OCI-LY7 (cell line): Measurements from ENCODE around the gene EMSY. TPM values are rescaled to one million over a fixed set of nuclear protein-coding genes. Genes with fewer than 3 reads are reported as not detected.

Experiments
- BruUV-seq: library from RNA; stranded (reverse); fragments of 400-500 nt; replicated peaks from 2 replicates; lab custom pipeline; 2021; lab: Mats Ljungman, UMichigan
- CTCF ChIA-PET: fragments of 300-600 bp; sonication (Branson Sonifier 250); formaldehyde crosslinking; loops from one replicate; lab custom pipeline; 2022; ENCODE audit warnings: antibody characterized with exemption; ENCODE audit not compliant: unreplicated experiment; lab: Charles Lee
- POLR2A ChIA-PET: fragments of 300-600 bp; sonication (Branson Sonifier 250); formaldehyde crosslinking; loops from one replicate; lab custom pipeline; 2022; ENCODE audit warnings: antibody characterized with exemption; lab: Charles Lee
- DNase-seq: peaks from one replicate; pipeline ENCODE4 v3.0.0-alpha.2; 2015; ENCODE audit warnings: low spot score
- H2AFZ ChIP-seq: fragments of 200-600 bp; sonication (generic), shearing (Covaris generic); 2 replicates; pipeline ENCODE4 v1.6.1; 2014; ENCODE audit warnings: mild to moderate bottlenecking, antibody characterized with exemption, low read length, moderate library complexity
- H3K27ac ChIP-seq: fragments of 200-600 bp; sonication (generic); 2 replicates; pipeline ENCODE4 v1.5.1; 2014; ENCODE audit warnings: mixed run types, low read depth, mild to moderate bottlenecking, moderate library complexity, low read length, inconsistent platforms; ENCODE audit not compliant: poor library complexity, severe bottlenecking
- H3K36me3 ChIP-seq: fragments of 200-600 bp; sonication (generic); 2 replicates; pipeline ENCODE4 v1.6.1; 2014; ENCODE audit warnings: mild to moderate bottlenecking, antibody characterized with exemption, low read length, moderate library complexity, mixed read lengths; ENCODE audit not compliant: insufficient read depth
- H3K4me1 ChIP-seq: fragments of 200-600 bp; sonication (generic); 2 replicates; pipeline ENCODE4 v1.5.1; 2014; ENCODE audit warnings: mild to moderate bottlenecking, low read length; ENCODE audit not compliant: insufficient read depth, poor library complexity, severe bottlenecking
- H3K4me2 ChIP-seq: fragments of 200-600 bp; sonication (generic); 2 replicates; pipeline ENCODE4 v1.6.1; 2014; ENCODE audit warnings: mild to moderate bottlenecking, low read length
- H3K4me3 ChIP-seq: fragments of 200-600 bp; sonication (generic); 2 replicates; pipeline ENCODE4 v1.5.1; 2014; ENCODE audit warnings: mild to moderate bottlenecking, low read depth, low read length; ENCODE audit not compliant: poor library complexity, severe bottlenecking
- H3K79me2 ChIP-seq: fragments of 200-600 bp; sonication (generic); 2 replicates; pipeline ENCODE4 v1.6.1; 2016; ENCODE audit warnings: low read depth, mild to moderate bottlenecking, low read length, moderate library complexity, mixed read lengths; ENCODE audit not compliant: insufficient read depth
- H3K9me2 ChIP-seq: fragments of 200-600 bp; sonication (generic); 2 replicates; pipeline ENCODE4 v1.6.1; 2016; ENCODE audit warnings: mild to moderate bottlenecking, low read length, mixed read lengths; ENCODE audit not compliant: insufficient read depth
- H3K9me3 ChIP-seq: fragments of 200-600 bp; sonication (generic); 2 replicates; pipeline ENCODE4 v1.6.1; 2014; ENCODE audit warnings: mild to moderate bottlenecking, mixed run types, low read length, mixed read lengths
- H4K20me1 ChIP-seq: fragments of 200-600 bp; sonication (generic); 2 replicates; pipeline ENCODE4 v1.6.1; 2014; ENCODE audit warnings: mild to moderate bottlenecking, antibody characterized with exemption, low read length, moderate library complexity, mixed read lengths; ENCODE audit not compliant: insufficient read depth
- EZH2phosphoT487 ChIP-seq: fragments of 200-600 bp; sonication (generic); IDR thresholded peaks from 2 replicates; pipeline ENCODE4 v1.6.1; 2018; ENCODE audit warnings: low read depth, borderline replicate concordance, mild to moderate bottlenecking, mixed run types, antibody characterized with exemption, low read length, moderate library complexity, mixed read lengths
- intact Hi-C: fragments of 100-400 bp; cut with micrococcal nuclease; formaldehyde crosslinking; loops from one replicate; pipeline ENCODE4 v1.10.0; 2022; ENCODE audit not compliant: unreplicated experiment
- total RNA-seq, 2 experiments: library from RNA; depleted of rRNA in 1 of 2; stranded (reverse); fragments of >200 nt in 1 of 2; shearing (Covaris generic) in 1 of 2; gene quantifications; 2 replicates each; pipeline ENCODE4 v1.2.3, GENCODE V29; 2014 to 2022
- TF ChIP-seq, protein P1 (sequence below): fragments of 200-600 bp; sonication (generic); conservative IDR thresholded peaks from 2 replicates; pipeline ENCODE4 v1.5.1; 2014; ENCODE audit warnings: mild to moderate bottlenecking, antibody characterized with exemption, low read length, moderate library complexity, mixed read lengths

EMSY gene
- total RNA-seq, 2 experiments from 2014 or later: 26.3 to 29.8 TPM

DNA sequence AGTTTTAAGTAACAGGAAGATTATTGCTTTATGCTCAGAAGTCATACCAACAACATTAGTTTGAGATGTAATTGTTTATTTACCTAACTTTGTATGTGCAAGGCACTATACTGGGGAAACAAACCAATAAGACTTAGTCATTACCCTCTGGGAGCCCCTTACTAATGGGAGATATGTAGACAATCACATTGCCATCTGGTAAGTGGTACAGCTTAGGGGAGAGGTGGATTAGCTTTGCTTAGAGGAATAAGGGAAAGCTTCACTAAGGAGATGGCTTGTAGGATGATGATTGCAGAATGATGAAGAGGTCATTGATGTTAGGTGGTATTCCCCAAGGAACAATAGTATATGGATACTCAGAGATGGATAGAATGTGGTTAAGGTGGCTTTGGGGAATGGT, 17.5 kb downstream of the EMSY start:
- H3K4me1 ChIP-seq: no peaks in the 10 kb centered on the region
- ChIA-PET POLR2A (interaction anchor here (0.6 kb wide), 1 partner anchor 9 kb away, joined by 3 read pairs; no protein-coding TSS in a partner anchor), CTCF (no interaction called here)
- peaks cover 56% of the 10 kb centered on the region for H3K36me3 ChIP-seq
- TF ChIP-seq EZH2phosphoT487: no peak
- TF ChIP-seq, protein P1, sequence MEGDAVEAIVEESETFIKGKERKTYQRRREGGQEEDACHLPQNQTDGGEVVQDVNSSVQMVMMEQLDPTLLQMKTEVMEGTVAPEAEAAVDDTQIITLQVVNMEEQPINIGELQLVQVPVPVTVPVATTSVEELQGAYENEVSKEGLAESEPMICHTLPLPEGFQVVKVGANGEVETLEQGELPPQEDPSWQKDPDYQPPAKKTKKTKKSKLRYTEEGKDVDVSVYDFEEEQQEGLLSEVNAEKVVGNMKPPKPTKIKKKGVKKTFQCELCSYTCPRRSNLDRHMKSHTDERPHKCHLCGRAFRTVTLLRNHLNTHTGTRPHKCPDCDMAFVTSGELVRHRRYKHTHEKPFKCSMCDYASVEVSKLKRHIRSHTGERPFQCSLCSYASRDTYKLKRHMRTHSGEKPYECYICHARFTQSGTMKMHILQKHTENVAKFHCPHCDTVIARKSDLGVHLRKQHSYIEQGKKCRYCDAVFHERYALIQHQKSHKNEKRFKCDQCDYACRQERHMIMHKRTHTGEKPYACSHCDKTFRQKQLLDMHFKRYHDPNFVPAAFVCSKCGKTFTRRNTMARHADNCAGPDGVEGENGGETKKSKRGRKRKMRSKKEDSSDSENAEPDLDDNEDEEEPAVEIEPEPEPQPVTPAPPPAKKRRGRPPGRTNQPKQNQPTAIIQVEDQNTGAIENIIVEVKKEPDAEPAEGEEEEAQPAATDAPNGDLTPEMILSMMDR: no peak
- H3K9me2 ChIP-seq: no peaks in the 10 kb centered on the region
- no peaks in the 10 kb centered on the region for H3K79me2 ChIP-seq
- no peak overlapping the region for H2AFZ ChIP-seq
- no peak for DNase-seq
- BruUV-seq: no TSS peak
- no peak overlapping the region for H3K4me3 ChIP-seq
- H3K4me2 ChIP-seq: no peak overlapping the region
- H4K20me1 ChIP-seq: no peaks in the 10 kb centered on the region
- no peak overlapping the region for H3K27ac ChIP-seq
- H3K9me3 ChIP-seq: no peaks in the 10 kb centered on the region
- intact Hi-C loops: no loop called here

DNA sequence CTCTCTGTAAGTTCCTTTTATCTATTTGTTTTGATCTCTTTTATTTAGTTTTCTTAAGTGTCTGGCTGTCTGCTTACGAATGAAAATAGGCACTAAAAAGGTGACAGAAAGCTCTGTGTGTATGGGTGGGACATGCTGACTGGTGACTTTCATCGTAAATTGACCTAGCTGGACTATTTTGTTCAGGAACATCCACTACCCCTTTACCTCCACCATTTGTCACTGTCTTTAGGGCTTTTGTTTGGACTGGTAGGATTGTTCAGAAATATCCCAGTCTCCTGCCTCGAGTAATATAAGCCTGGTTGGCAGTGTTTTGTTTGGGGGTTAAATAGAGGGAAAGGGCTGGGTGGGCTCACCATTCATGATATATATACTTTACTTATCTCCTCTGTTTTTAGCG, 20.9 kb downstream of the EMSY start:
- CTCF ChIA-PET: no interaction called here

DNA sequence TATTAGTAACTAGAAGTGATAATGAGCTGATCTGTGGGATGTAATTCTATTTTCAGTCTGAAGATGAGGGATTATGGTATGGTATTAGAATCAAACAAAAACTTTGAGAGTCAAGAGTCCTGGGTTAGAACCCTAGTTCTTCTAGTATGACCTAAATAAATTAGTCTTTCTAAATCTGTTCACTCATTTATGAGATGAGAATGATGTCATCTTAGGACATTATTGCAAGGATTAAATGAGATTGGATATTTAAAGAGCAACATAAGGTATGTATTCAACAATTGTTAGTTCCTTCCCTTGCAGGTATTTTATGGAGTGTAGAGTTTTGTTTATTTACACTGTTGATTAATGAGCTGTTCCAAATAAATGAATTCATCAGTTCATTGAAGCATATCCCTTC, 21.8 kb downstream of the EMSY start:
- no peak for TF ChIP-seq EZH2phosphoT487
- TF ChIP-seq, protein P1: no peak
- no peaks in the 10 kb centered on the region for H3K79me2 ChIP-seq
- no peaks in the 10 kb centered on the region for H3K9me3 ChIP-seq
- H3K36me3 ChIP-seq: peaks cover 66% of the 10 kb centered on the region
- no peaks in the 10 kb centered on the region for H3K9me2 ChIP-seq
- H4K20me1 ChIP-seq: no peaks in the 10 kb centered on the region
- intact Hi-C loops: no loop called here
- DNase-seq: no peak
- no peak overlapping the region for H2AFZ ChIP-seq
- H3K27ac ChIP-seq: no peak overlapping the region
- POLR2A ChIA-PET: interaction anchor here (0.7 to 0.9 kb wide), 3 partner anchors 9 to 25 kb away, joined by 3 read pairs; no protein-coding TSS in a partner anchor
- CTCF ChIA-PET: no interaction called here
- H3K4me1 ChIP-seq: no peaks in the 10 kb centered on the region
- no TSS peak for BruUV-seq
- no peak overlapping the region for H3K4me3 ChIP-seq
- no peak overlapping the region for H3K4me2 ChIP-seq

More for the DNA sequence above, 20.9 kb downstream of the EMSY start:
- Histone ChIP-seq H3K4me1 (no peaks in the 10 kb centered on the region), H3K4me2 (no peak overlapping the region), H3K9me3 (no peaks in the 10 kb centered on the region), H2AFZ (no peak overlapping the region), H3K36me3 (peaks cover 60% of the 10 kb centered on the region), H3K9me2 (no peaks in the 10 kb centered on the region), H3K4me3 (no peak overlapping the region), H3K27ac (no peak overlapping the region), H4K20me1 (no peaks in the 10 kb centered on the region), H3K79me2 (no peaks in the 10 kb centered on the region)
- intact Hi-C loops: no loop called here
- no peak for TF ChIP-seq EZH2phosphoT487
- TF ChIP-seq, protein P1: no peak
- BruUV-seq: no TSS peak
- POLR2A ChIA-PET: interaction anchor here (0.9 kb wide), 1 partner anchor 24 kb away, joined by 3 read pairs; no protein-coding TSS in a partner anchor
- DNase-seq: no peak
